B cell (primary cell): Measurements from ENCODE around the gene SLC6A5. TPM values are rescaled to one million over a fixed set of nuclear protein-coding genes. Genes with fewer than 3 reads are reported as not detected.

Source experiments
- ATAC-seq: fragments of 200-7000 bp; cut with Tn5 transposase; one replicate; pipeline ENCODE4 v1.10.0; 2021; ENCODE audit warnings: low read depth, mild to moderate bottlenecking, moderate number of reproducible peaks, moderate library complexity
- CTCF ChIA-PET: fragments of 350-600 bp; sonication (Branson Sonifier 250); formaldehyde crosslinking; loops from one replicate; lab custom pipeline; 2021; ENCODE audit warnings: antibody characterized with exemption, inconsistent platforms; lab: Charles Lee
- POLR2A ChIA-PET: fragments of 350-600 bp; sonication (Branson Sonifier 250); formaldehyde crosslinking; loops from one replicate; lab custom pipeline; 2021; ENCODE audit warnings: antibody characterized with exemption; lab: Charles Lee
- DNase-seq: peaks from one replicate; pipeline ENCODE4 v3.0.0; 2013
- H2AFZ ChIP-seq: 2 replicates; pipeline ENCODE4 v1.6.1; 2012; ENCODE audit warnings: mild to moderate bottlenecking, low read depth, low read length; ENCODE audit not compliant: insufficient read depth, poor library complexity, severe bottlenecking
- H3K27ac ChIP-seq, 2 donors: 1 replicate in 1 of 2; 2 replicates in 1 of 2; pipeline ENCODE4 v1.5.1; 2012 to 2013; ENCODE audit warnings: low read length in 2 of 2, mild to moderate bottlenecking in 2 of 2, moderate library complexity in 1 of 2
- H3K27me3 ChIP-seq, 4 experiments: fragments of 200-600 bp in 1 of 4; sonication (generic) in 1 of 4; replicated peaks in 1 of 4; 1 replicate in 2 of 4; 2 replicates in 2 of 4; pipeline versions ENCODE4 v1.6.1 to v1.7.0; 2013 to 2016; ENCODE audit warnings: low read length in 3 of 4, mild to moderate bottlenecking in 2 of 4, mixed read lengths in 1 of 4, moderate library complexity in 1 of 4; ENCODE audit not compliant: insufficient read depth in 4 of 4, control insufficient read depth in 3 of 4; ENCODE audit errors: control extremely low read depth in 1 of 4
- H3K36me3 ChIP-seq, 2 experiments: replicated peaks in 1 of 2; 1 replicate in 1 of 2; 2 replicates in 1 of 2; pipeline versions ENCODE4 v1.6.1 to v1.7.1; 2013; ENCODE audit warnings: low read length in 1 of 2; ENCODE audit not compliant: insufficient read depth in 2 of 2, control insufficient read depth in 1 of 2; ENCODE audit errors: control extremely low read depth in 1 of 2, extremely low read depth in 1 of 2
- H3K4me1 ChIP-seq, 2 donors: fragments of 200-600 bp in 1 of 2; sonication (generic) in 1 of 2; 1 replicate in 1 of 2; 2 replicates in 1 of 2; pipeline versions ENCODE4 v1.5.1 to v1.6.1; 2013 to 2017; ENCODE audit warnings: low read length in 2 of 2; ENCODE audit not compliant: control insufficient read depth in 2 of 2, insufficient read depth in 2 of 2
- H3K4me2 ChIP-seq: replicated peaks from 2 replicates; pipeline ENCODE3; 2012; ENCODE audit warnings: mild to moderate bottlenecking, low read depth, low read length; ENCODE audit not compliant: poor library complexity, severe bottlenecking
- H3K4me3 ChIP-seq, 5 experiments: fragments of 200-600 bp in 1 of 5; sonication (generic) in 1 of 5; 1 replicate in 3 of 5; 2 replicates in 2 of 5; pipeline versions ENCODE4 v1.5.1 to v1.7.0; 2011 to 2016; ENCODE audit warnings: low read length in 4 of 5, mild to moderate bottlenecking in 4 of 5, low read depth in 2 of 5, control low read depth in 1 of 5, moderate library complexity in 1 of 5; ENCODE audit not compliant: insufficient read depth in 1 of 5; ENCODE audit errors: control extremely low read depth in 1 of 5, extremely low read depth in 1 of 5
- H3K79me2 ChIP-seq: fragments of 200-600 bp; sonication (generic); one replicate; pipeline ENCODE4 v1.6.0; 2016; ENCODE audit warnings: low read length; ENCODE audit not compliant: control insufficient read depth, insufficient read depth
- H3K9ac ChIP-seq: fragments of 200-600 bp; sonication (generic); 2 replicates; pipeline ENCODE4 v1.6.1; 2017; ENCODE audit warnings: mild to moderate bottlenecking, low read length, moderate library complexity
- H3K9me3 ChIP-seq, 3 donors: one replicate each; pipeline versions ENCODE4 v1.6.1 to v1.7.1; 2013; ENCODE audit warnings: low read length in 2 of 3; ENCODE audit not compliant: control insufficient read depth in 2 of 3, insufficient read depth in 1 of 3; ENCODE audit errors: control extremely low read depth in 1 of 3
- H4K20me1 ChIP-seq: 2 replicates; pipeline ENCODE4 v1.6.0; 2012; ENCODE audit warnings: mild to moderate bottlenecking, low read length; ENCODE audit not compliant: insufficient read depth, control insufficient read depth, poor library complexity, severe bottlenecking
- H3K27ac Mint-ChIP-seq: one replicate; pipeline ENCODE4 v1.8.0; 2021; ENCODE audit warnings: mixed read lengths
- H3K27me3 Mint-ChIP-seq: one replicate; pipeline ENCODE4 v1.8.0; 2021; ENCODE audit warnings: mixed read lengths
- H3K4me1 Mint-ChIP-seq: one replicate; pipeline ENCODE4 v1.8.0; 2021; ENCODE audit warnings: mixed read lengths
- H3K4me3 Mint-ChIP-seq: one replicate; pipeline ENCODE4 v1.8.0; 2021; ENCODE audit warnings: mixed read lengths
- H3K9me3 Mint-ChIP-seq: one replicate; pipeline ENCODE4 v1.8.0; 2022; ENCODE audit warnings: mixed read lengths; ENCODE audit not compliant: insufficient read depth
- CTCF ChIP-seq: fragments of 200-600 bp; IDR thresholded peaks from one replicate; pipeline ENCODE4 v1.8.0; 2022; ENCODE audit warnings: antibody characterized with exemption, mild to moderate bottlenecking
- EZH2 ChIP-seq: IDR thresholded peaks from 2 replicates; pipeline ENCODE4 v1.6.1; 2012; ENCODE audit warnings: borderline replicate concordance, low read depth, mild to moderate bottlenecking, moderate library complexity, low read length; ENCODE audit not compliant: insufficient read depth, poor library complexity, severe bottlenecking
- whole genome bisulfite sequencing: methylation state at CpG from one replicate; pipeline ENCODE4 v1.1.5; 2013; ENCODE audit warnings: missing lambda C conversion rate; ENCODE audit not compliant: insufficient coverage; 5-methylcytosine and 5-hydroxymethylcytosine counted together
- intact Hi-C: fragments of 100-400 bp; cut with micrococcal nuclease; formaldehyde crosslinking; loops from one replicate; pipeline ENCODE4 v1.10.0; 2022
- polyA plus RNA-seq: library from polyadenylated mRNA; depleted of rRNA; stranded (reverse); fragments of >200 nt; gene quantifications from 2 replicates; pipeline ENCODE4 v1.2.3, GENCODE V29; 2012
- total RNA-seq, 2 donors: library from RNA; stranded (reverse); fragments of 120-200 nt in 1 of 2; gene quantifications; 1 replicate in 1 of 2; 2 replicates in 1 of 2; pipeline versions ENCODE4 v1.2.3 to v1.2.4, GENCODE V29; 2013 to 2022

The SLC6A5 gene
- total and polyA plus RNA-seq, 2 donors (not counting 1 experiment from before 2014, with no cell fraction given) = not detected

GRCh38 chr11:20583201-20583600, 16.2 kb upstream of the SLC6A5 start:
- no peak for TF ChIP-seq EZH2
- TF ChIP-seq CTCF = no peak
- Histone ChIP-seq H3K4me2 (no peak overlapping the region), H3K27me3 (no peaks in the 10 kb centered on the region), H3K4me1 (no peaks in the 10 kb centered on the region), H3K4me3 (no peak overlapping the region), H3K36me3 (no peaks in the 10 kb centered on the region), H3K9me3 (no peaks in the 10 kb centered on the region), H4K20me1 (no peaks in the 10 kb centered on the region), H3K27ac (no peak overlapping the region), H3K9ac (no peak overlapping the region), H2AFZ (no peak overlapping the region), H3K79me2 (no peaks in the 10 kb centered on the region)
- Mint-ChIP-seq H3K4me1 (no peaks in the 10 kb centered on the region), H3K9me3 (peaks cover 2% of the 10 kb centered on the region), H3K27me3 (peaks cover 13% of the 10 kb centered on the region), H3K4me3 (no peak overlapping the region), H3K27ac (no peak overlapping the region)
- intact Hi-C loops = no loop called here
- 100% methylated on average over 2 of the region's 5 CpGs for WGBS
- no peak for DNase-seq
- ChIA-PET CTCF (no interaction called here), POLR2A (no interaction called here)
- no peak for ATAC-seq

- intact Hi-C loops = no loop called here
- TF ChIP-seq CTCF (no peak), EZH2 (no peak)
- Histone ChIP-seq H3K4me2 (no peak overlapping the region), H3K79me2 (no peaks in the 10 kb centered on the region), H4K20me1 (no peaks in the 10 kb centered on the region), H3K36me3 (no peaks in the 10 kb centered on the region), H3K27ac (no peak overlapping the region), H3K27me3 (no peaks in the 10 kb centered on the region), H3K4me3 (no peak overlapping the region), H2AFZ (no peak overlapping the region), H3K9ac (no peak overlapping the region), H3K4me1 (no peaks in the 10 kb centered on the region), H3K9me3 (no peaks in the 10 kb centered on the region)
- no peak overlapping the region for H3K27ac Mint-ChIP-seq
- DNase-seq = no peak
- ATAC-seq = no peak
- no peak overlapping the region for H3K4me3 Mint-ChIP-seq
- peaks cover 2% of the 10 kb centered on the region for H3K9me3 Mint-ChIP-seq
- no peaks in the 10 kb centered on the region for H3K4me1 Mint-ChIP-seq
- ChIA-PET POLR2A (no interaction called here), CTCF (no interaction called here)
- peaks cover 19% of the 10 kb centered on the region for H3K27me3 Mint-ChIP-seq
- 90% methylated on average over 3 of the region's 4 CpGs for WGBS
Measured at GRCh38 chr11:20584093-20584774, 15.2 kb upstream of the SLC6A5 start.
